Gastrocnemius medialis (tissue), 4 donors: ENCODE data around the gene CDRT4.

Source experiments
- POLR2A ChIP-seq, 2 donors: fragments of 450-650 bp; IDR thresholded peaks; one replicate each; pipeline ENCODE4 v1.6.1; 2017; ENCODE audit warnings: antibody characterized with exemption in 2 of 2, mild to moderate bottlenecking in 2 of 2, moderate library complexity in 2 of 2
- TF ChIP-seq, protein P1 (sequence below), 5 experiments: fragments of 450-650 bp in 3 of 5; fragments of 200-600 bp in 2 of 5; sonication (generic) in 2 of 5; IDR thresholded peaks in 4 of 5; conservative IDR thresholded peaks in 1 of 5; 1 replicate in 4 of 5; 2 replicates in 1 of 5; pipeline ENCODE4 v1.5.1; 2016 to 2019; ENCODE audit warnings: antibody characterized with exemption in 5 of 5, mild to moderate bottlenecking in 3 of 5, moderate library complexity in 3 of 5

DNA sequence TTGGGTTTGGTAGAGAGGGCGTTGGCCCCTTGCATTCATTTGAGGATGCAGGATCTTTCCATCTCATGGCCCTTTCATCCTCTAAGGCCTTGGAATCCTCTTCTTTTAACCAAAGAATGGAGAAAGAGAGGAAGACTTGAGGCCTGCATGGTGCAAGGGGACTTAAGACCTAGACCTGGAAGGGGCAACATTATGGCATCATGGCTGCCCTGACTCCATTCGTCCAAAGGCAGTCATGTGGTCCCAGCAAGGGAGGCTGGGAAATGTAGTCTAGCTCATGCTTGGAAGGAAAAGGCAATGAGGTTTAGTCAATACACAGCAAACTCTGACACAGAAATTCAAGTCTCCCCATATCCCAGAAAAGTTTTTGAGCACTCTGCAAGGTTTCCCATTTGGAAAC is 30.7 kb upstream of the CDRT4 start:
- TF ChIP-seq, protein P1, sequence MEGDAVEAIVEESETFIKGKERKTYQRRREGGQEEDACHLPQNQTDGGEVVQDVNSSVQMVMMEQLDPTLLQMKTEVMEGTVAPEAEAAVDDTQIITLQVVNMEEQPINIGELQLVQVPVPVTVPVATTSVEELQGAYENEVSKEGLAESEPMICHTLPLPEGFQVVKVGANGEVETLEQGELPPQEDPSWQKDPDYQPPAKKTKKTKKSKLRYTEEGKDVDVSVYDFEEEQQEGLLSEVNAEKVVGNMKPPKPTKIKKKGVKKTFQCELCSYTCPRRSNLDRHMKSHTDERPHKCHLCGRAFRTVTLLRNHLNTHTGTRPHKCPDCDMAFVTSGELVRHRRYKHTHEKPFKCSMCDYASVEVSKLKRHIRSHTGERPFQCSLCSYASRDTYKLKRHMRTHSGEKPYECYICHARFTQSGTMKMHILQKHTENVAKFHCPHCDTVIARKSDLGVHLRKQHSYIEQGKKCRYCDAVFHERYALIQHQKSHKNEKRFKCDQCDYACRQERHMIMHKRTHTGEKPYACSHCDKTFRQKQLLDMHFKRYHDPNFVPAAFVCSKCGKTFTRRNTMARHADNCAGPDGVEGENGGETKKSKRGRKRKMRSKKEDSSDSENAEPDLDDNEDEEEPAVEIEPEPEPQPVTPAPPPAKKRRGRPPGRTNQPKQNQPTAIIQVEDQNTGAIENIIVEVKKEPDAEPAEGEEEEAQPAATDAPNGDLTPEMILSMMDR (IDR thresholded peaks at IDR 0.05 in 4 of 5, conservative IDR thresholded peaks at IDR 0.05 in 1 of 5) = no peak
- TF ChIP-seq POLR2A (IDR thresholded peaks at IDR 0.05) = no peak
